ENCODE data around the gene TMEM163.
"Not testable (repeated sequence)": the region's sequence is repeated elsewhere in the genome, so short reads cannot be mapped to it uniquely, and the experiment has no call there.

Gene TMEM163

GRCh38 chr2:134590679-134591078, 128.1 kb downstream of the TMEM163 start:
- DNase-seq (ENCODE audit: low read depth): no peak
- TF ChIP-seq, protein P1, sequence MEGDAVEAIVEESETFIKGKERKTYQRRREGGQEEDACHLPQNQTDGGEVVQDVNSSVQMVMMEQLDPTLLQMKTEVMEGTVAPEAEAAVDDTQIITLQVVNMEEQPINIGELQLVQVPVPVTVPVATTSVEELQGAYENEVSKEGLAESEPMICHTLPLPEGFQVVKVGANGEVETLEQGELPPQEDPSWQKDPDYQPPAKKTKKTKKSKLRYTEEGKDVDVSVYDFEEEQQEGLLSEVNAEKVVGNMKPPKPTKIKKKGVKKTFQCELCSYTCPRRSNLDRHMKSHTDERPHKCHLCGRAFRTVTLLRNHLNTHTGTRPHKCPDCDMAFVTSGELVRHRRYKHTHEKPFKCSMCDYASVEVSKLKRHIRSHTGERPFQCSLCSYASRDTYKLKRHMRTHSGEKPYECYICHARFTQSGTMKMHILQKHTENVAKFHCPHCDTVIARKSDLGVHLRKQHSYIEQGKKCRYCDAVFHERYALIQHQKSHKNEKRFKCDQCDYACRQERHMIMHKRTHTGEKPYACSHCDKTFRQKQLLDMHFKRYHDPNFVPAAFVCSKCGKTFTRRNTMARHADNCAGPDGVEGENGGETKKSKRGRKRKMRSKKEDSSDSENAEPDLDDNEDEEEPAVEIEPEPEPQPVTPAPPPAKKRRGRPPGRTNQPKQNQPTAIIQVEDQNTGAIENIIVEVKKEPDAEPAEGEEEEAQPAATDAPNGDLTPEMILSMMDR (IDR thresholded peaks at IDR 0.05; ENCODE audit: insufficient read depth, low read depth, low read length, missing control alignments): no peak
- no peak overlapping the region for H3K4me3 ChIP-seq (ENCODE audit: low read depth, low read length)

DNA sequence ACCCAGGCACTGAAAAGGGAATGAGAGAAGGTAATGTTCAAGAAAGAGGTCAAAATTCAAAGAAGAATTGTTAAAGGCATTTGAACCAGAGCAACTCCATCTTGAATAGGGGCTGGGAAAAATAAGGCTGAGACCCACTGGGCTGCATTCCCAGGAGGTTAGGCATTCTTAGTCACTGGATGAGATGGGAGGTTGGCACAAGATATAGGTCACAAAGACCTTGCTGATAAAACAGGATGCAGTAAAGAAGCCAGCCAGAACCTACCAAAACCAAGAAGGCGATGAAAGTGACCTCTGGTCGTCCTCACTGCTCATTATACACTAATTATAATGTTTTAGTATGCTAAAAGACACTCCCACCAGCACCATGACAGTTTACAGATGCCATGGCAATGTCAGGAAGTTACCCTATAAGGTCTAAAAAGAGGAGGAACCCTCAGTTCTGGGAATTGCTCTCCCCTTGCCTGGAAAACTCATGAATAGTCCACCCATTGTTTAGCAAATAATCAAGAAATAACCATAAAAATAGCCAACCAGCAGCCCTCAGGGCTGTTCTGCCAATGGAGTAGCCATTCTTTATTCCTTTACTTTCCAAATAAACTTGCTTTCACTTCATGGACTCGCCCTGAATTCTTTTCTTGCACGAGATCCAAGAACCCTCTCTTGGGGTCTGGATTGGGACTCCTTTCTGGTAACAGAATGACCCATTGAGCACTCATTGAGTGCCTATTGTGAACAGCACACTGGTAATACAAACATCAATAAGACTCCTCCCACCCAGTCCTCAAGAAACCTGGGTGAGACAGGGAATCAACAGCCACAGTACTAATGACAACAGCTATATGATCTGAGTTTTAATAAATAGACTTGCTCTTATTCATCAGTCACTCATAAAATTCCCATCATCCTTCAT, 129.4 kb downstream of the TMEM163 start:
- not testable (repeated sequence) for DNase-seq (ENCODE audit: low read depth); H3K4me3 ChIP-seq (ENCODE audit: low read depth, low read length)

DNA sequence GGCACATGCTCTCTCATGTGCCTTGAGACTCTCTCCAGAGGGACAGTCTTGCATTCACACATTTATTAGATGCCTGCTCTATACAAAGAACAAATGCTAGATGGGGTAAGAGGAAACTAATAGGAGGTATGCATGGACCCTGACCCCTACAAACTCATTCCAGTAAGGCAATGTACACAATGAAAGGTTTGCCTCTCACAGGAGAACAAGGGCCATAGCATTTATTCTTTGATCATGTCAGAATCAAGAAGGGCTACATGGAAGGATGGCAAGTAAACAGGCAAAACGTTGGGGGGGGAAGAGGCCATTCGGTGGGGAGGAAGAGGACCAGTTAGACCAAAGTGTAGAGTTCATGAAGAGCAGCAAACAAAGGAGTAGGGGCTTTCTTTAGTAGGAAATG, 130.2 kb downstream of the TMEM163 start:
- DNase-seq (ENCODE audit: low read depth): no peak
- TF ChIP-seq, protein P1 (IDR thresholded peaks at IDR 0.05; ENCODE audit: insufficient read depth, low read depth, low read length, missing control alignments): no peak
- H3K4me3 ChIP-seq (ENCODE audit: low read depth, low read length): no peak overlapping the region

DNA sequence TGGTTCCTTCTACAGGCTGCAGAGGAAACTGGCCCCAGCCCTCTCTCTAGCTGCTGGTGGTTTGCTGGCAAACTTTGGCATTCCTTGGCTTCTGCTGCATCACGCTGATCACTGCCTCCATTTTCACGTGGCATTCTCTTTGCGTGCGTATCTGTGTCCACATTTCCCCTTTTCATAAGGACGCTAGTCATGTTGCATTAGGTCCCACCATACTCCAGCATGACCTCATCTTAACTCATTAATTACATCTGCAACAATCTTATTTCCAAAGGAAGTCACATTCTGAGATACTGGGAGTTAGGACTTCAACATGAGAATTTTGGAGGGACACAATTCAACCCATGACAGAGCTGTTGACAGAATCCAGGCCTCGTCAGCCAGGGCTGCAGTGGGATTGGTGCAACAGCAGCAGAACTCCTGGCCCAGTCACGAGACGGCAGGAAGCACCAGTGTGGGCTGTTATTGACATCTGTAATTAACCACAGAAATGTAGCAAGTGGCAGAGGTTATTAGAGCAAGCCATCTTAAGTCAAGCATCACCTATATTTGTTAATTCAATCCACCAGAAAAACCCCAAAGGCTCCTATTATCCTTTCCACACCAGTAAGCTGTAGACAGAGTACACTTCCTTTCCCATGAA, 132.4 kb downstream of the TMEM163 start:
- no peak overlapping the region for H3K4me3 ChIP-seq (ENCODE audit: low read depth, low read length)
- TF ChIP-seq, protein P1 (IDR thresholded peaks at IDR 0.05; ENCODE audit: insufficient read depth, low read depth, low read length, missing control alignments): no peak
- DNase-seq (ENCODE audit: low read depth): peak; percentile 10

DNA sequence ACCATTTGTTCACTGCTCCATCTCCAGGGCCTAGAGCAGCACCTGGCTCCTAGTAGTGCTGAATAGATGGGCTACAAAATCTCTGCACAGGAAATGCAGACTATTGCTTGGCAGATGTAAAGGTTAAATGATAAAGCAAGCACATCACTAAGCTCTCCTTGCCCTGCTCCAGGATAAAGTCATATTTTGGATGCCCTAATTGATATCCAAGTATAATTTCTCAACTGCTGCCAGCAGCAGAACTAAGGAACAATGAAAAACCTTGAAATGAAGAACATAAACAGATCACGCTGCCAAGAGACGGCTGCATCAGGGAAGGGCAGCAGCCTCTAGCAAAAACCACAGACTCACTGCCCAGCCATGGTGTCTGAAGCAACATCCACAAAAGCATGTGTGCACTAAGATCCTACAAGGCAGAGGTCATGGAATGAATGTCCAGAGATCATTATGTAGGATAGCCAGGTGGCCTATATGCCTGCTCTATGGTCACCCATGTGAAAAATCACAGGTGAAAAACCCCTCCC, 134.7 kb downstream of the TMEM163 start:
- no peak for DNase-seq (ENCODE audit: low read depth)
- no peak overlapping the region for H3K4me3 ChIP-seq (ENCODE audit: low read depth, low read length)
- TF ChIP-seq, protein P1 (IDR thresholded peaks at IDR 0.05; ENCODE audit: insufficient read depth, low read depth, low read length, missing control alignments): no peak

GRCh38 chr2:134583462-134583861, 135.3 kb downstream of the TMEM163 start:
- TF ChIP-seq, protein P1 (IDR thresholded peaks at IDR 0.05; ENCODE audit: insufficient read depth, low read depth, low read length, missing control alignments): no peak
- H3K4me3 ChIP-seq (ENCODE audit: low read depth, low read length): no peak overlapping the region
- no peak for DNase-seq (ENCODE audit: low read depth)

DNA sequence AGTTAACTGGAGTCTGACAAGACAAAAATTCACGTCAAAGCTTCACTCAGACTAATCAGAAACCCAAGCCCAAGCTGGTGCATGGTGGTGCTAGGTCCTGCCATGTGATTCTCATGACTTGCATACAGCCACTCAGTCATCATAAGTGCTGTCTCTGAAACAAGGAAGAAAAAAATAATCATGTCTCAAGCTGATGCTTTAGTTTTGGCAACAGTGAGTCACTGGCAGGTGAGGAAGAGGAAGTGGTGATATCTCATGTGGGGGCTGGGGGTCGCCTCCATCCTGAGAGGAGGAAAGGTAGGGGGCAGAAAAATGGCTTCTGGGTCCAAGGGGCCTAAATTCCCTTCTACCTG, 136.3 kb downstream of the TMEM163 start:
- no peak overlapping the region for H3K4me3 ChIP-seq (ENCODE audit: low read depth, low read length)
- no peak for DNase-seq (ENCODE audit: low read depth)
- TF ChIP-seq, protein P1 (IDR thresholded peaks at IDR 0.05; ENCODE audit: insufficient read depth, low read depth, low read length, missing control alignments): no peak
